Body of pancreas (tissue), 4 donors: ENCODE data around the gene RDH5. TPM values are rescaled to one million over a fixed set of nuclear protein-coding genes. Genes with fewer than 3 reads are reported as not detected.

Experiments
- ATAC-seq: fragments of 150-250 bp; one replicate; pipeline ENCODE4 v1.9.1; 2016
- DNase-seq, 4 donors: peaks; one replicate each; pipeline ENCODE4 v3.0.0-alpha.2; 2019
- H3K27ac ChIP-seq, 4 donors: fragments of 200-600 bp; sonication (generic); 1 replicate in 3 of 4; 2 replicates in 1 of 4; pipeline versions ENCODE4 v1.5.1 to v1.6.1; 2016 to 2019; ENCODE audit warnings: mild to moderate bottlenecking in 1 of 4, mixed read lengths in 1 of 4, moderate library complexity in 1 of 4
- H3K27me3 ChIP-seq, 2 donors: fragments of 200-600 bp; sonication (generic); one replicate each; pipeline ENCODE4 v1.6.0; 2016; ENCODE audit warnings: mild to moderate bottlenecking in 1 of 2
- H3K36me3 ChIP-seq, 2 donors: fragments of 200-600 bp; sonication (generic); replicated peaks in 1 of 2; 2 replicates each; pipeline ENCODE4 v1.5.1; 2016; ENCODE audit warnings: low read depth in 2 of 2; ENCODE audit not compliant: insufficient read depth in 1 of 2
- H3K4me1 ChIP-seq: fragments of 200-600 bp; sonication (generic); one replicate; pipeline ENCODE4 v1.6.0; 2016
- H3K4me3 ChIP-seq, 2 donors: fragments of 200-600 bp; sonication (generic); 1 replicate in 1 of 2; 2 replicates in 1 of 2; pipeline ENCODE4 v1.5.1; 2016 to 2019
- H3K9me3 ChIP-seq, 3 donors: fragments of 200-600 bp; sonication (generic); 1 replicate in 2 of 3; 2 replicates in 1 of 3; pipeline ENCODE4 v1.5.1; 2016
- CTCF ChIP-seq, 7 experiments: fragments of 450-650 bp in 4 of 7; fragments of 200-600 bp in 3 of 7; sonication (generic) in 3 of 7; IDR thresholded peaks; one replicate each; pipeline ENCODE4 v1.5.1; 2016 to 2019; ENCODE audit warnings: antibody characterized with exemption in 7 of 7
- POLR2A ChIP-seq, 3 donors: fragments of 450-650 bp; IDR thresholded peaks; one replicate each; pipeline ENCODE4 v1.6.1; 2016; ENCODE audit warnings: antibody characterized with exemption in 3 of 3, mild to moderate bottlenecking in 2 of 3
- WGBS, 2 donors: methylation state at CpG; one replicate each; pipeline ENCODE4 v1.1.5; 2017; 5-methylcytosine and 5-hydroxymethylcytosine counted together
- intact Hi-C: fragments of 100-400 bp; cut with DNase I; formaldehyde crosslinking; loops from one replicate; pipeline ENCODE4 v1.15.1; 2023
- total RNA-seq, 2 donors: library from RNA; depleted of rRNA; stranded (reverse); fragments of >200 nt; gene quantifications; one replicate each; pipeline ENCODE4 v1.1.0, GENCODE V29; 2016

RDH5 gene
- total RNA-seq, 2 donors from 2014 or later: 4.2 to 20.4 TPM

GRCh38 chr12:55705782-55706402 is 14.3 kb upstream of the RDH5 start:
- Histone ChIP-seq H3K4me1 (peaks cover 6% of the 10 kb centered on the region), H3K36me3 (no peaks in the 10 kb centered on the region), H3K27ac (no peak overlapping the region), H3K4me3 (no peak overlapping the region), H3K27me3 (no peaks in the 10 kb centered on the region), H3K9me3 (no peaks in the 10 kb centered on the region)
- ATAC-seq (no peak), DNase-seq (no peak)
- peak in 2 of 7 experiments; percentile 13 to 21 for TF ChIP-seq CTCF (IDR thresholded peaks at IDR 0.05)
- no peak for TF ChIP-seq POLR2A (IDR thresholded peaks at IDR 0.05)
- WGBS, 2 donors: 35 to 40% methylated on average over 5 of the region's 5 CpGs
- intact Hi-C loops: no loop called here

GRCh38 chr12:55706568-55707218 is 13.5 kb upstream of the RDH5 start:
- DNase-seq (no peak), ATAC-seq (no peak)
- Histone ChIP-seq H3K9me3 (no peaks in the 10 kb centered on the region), H3K27ac (no peak overlapping the region), H3K36me3 (no peaks in the 10 kb centered on the region), H3K4me1 (peaks cover 6% of the 10 kb centered on the region), H3K27me3 (no peaks in the 10 kb centered on the region), H3K4me3 (no peak overlapping the region)
- TF ChIP-seq CTCF (IDR thresholded peaks at IDR 0.05) (no peak), POLR2A (IDR thresholded peaks at IDR 0.05) (no peak)
- intact Hi-C loops: no loop called here
- WGBS, 2 donors: 72 to 84% methylated on average over 2 of the region's 2 CpGs

GRCh38 chr12:55707219-55707671 is 12.9 kb upstream of the RDH5 start:
- TF ChIP-seq CTCF (IDR thresholded peaks at IDR 0.05) (no peak), POLR2A (IDR thresholded peaks at IDR 0.05) (no peak)
- Histone ChIP-seq H3K9me3 (no peaks in the 10 kb centered on the region), H3K4me3 (peak overlapping the region; percentile 28 to 34), H3K36me3 (no peaks in the 10 kb centered on the region), H3K4me1 (peaks cover 6% of the 10 kb centered on the region), H3K27me3 (no peaks in the 10 kb centered on the region), H3K27ac (no peak overlapping the region)
- DNase-seq (no peak), ATAC-seq (no peak)
- WGBS, 2 donors: 10 to 21% methylated on average over 9 to 21 of the region's 22 CpGs
- intact Hi-C loops: no loop called here

GRCh38 chr12:55707841-55708694 is 12.1 kb upstream of the RDH5 start, which contains the start of gene ITGA7:
ITGA7 (minus strand) TSS chr12:55707904; CDS start chr12:55707682, 222 bp downstream.
- H3K36me3 ChIP-seq: no peaks in the 10 kb centered on the region
- peaks cover 6% of the 10 kb centered on the region for H3K4me1 ChIP-seq
- intact Hi-C loops: no loop called here
- no peaks in the 10 kb centered on the region for H3K9me3 ChIP-seq
- DNase-seq (peak; percentile 53 to 79 (median 66)), ATAC-seq (peak; percentile 80)
- H3K4me3 ChIP-seq: peak within 1 kb of the TSS; percentile 28 to 34
- no peak for TF ChIP-seq POLR2A (IDR thresholded peaks at IDR 0.05)
- no peak for TF ChIP-seq CTCF (IDR thresholded peaks at IDR 0.05)
- 0 to 1% methylated on average over 21 to 35 of the region's 39 CpGs for WGBS, 2 donors
- no peak within 1 kb of the TSS for H3K27ac ChIP-seq
- H3K27me3 ChIP-seq: no peaks in the 10 kb centered on the region
